ENCODE measurements around the gene PRM2.
A peak's percentile ranks its signal among the peaks of the same experiment; 100 is the strongest.

The PRM2 gene

DNA sequence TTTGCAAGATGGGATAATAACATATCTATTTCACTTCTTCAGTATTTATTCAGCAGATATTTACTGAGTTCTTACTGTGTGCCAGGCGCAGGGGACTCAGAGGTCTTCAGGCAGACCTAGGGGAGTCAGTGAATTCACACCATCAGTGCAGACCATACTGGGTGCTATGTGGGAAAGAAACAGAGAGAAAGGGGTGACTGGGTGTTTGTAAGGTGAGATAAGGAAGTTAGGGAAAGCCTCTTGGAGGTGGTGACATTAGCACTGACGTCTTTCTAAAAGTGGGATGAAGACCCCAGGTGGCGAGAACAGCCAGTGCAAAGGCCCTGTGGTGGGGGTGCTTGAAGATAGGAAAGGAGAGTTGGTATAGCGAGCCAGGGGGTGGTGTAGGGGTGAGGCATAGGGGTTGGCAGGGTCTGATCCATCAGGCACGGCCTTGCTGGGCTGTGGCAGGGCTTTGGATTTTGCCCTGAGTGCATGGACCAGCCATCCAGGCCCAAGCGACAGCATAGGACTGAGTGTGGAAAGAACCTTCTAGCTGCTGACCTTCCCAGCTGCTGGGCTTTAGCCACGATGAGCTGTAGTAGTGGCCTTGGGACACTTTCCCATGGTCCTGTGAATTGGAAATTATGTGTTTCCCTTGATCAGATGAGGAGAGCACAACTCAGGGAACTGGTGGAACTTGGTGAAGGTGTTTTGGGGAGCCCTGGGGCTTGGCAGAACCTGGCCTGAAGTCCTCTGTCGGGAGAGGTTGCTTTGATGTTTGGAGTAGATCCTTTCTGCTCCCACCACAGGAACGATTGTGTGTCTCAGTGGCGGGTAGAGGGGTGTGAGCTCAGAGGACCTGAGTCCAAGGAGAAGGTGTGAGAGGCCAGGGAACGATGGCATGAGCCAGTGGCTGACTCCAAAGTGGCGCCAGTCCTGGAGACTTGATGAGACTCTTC lies 16.4 kb downstream of the PRM2 start:
- no peak for DNase-seq

DNA sequence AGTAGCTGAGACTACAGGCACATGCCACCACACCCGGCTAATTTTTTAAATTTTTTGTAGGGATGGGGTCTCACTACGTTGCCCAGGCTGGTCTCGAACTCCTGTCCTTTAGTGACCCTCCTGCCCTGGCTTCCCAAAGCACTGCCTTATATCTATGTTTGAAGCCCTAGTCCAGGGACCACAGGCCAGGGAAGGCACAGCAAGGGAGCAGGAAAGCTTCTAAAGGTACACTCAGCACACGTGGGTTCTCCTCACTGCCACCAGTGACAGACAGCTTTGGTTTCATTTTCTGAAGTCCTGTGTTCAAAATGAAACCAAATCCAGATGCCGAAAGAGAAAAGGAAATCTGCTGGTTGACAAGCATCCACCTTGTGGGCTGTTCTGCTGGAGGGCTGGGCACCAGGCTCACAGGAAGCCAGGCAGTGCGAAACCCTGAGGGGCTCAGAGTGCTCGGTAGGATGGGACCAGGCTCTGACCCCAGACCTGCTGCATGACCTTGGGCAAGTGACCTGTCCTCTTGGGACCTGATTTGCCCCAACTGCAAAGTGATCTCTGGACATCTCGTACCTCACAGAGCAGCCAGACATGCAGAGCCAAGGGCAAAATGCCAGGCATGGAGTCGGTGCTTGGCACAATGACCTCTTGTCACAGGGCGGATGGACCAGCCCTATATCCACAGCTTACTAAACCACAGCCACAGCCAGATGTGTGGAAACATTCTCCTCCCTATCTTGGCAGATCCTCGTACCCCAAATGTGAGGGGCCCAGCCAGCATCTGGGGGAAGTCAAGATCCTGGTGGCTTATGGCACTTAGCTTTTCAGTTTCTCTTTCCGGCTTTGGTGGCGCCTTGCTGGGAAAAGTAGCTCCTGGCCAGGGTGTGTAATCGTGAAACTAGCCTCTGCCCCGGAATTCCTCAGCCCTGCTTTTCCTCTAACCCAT lies 17.5 kb downstream of the PRM2 start:
- DNase-seq: no peak

DNA sequence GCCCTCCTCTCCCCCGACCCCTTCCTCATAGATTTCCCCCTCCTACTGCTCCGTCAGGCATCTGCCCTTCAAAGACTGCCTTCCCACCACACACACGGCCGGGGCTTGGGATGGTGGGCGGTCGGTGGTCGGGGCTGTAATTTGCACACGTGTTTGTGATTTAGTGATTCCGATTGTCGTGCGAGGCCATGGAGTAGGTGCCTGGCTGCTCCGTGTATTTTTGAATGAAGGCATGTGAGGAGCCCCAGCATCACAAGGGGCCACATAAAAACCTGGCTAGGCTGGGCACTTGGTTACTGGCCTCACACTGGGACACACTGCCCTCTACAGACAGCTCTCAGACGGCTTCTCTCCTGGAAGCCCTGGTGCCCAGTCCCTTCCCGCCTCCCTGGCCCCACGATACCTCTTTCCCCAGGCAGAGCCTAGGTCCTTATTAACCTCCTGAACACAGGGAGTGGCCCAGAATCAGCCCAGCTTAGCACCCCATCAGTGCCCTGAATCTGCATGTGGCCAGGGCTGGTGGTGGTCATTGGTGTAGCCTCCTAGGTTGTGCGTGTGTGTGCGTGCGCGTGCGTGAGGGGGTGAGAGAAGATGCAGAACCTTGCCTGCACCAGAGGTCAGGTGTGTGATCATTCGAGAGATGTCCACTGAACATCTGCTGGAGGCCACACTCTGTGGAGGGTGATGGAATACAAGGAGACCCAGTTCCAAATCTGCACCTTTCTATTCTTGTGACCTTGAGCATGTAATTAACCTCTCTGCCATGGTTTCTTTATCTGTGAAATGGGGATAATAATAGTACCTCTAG lies 18.9 kb downstream of the PRM2 start:
- peak; percentile 81 for DNase-seq

DNA sequence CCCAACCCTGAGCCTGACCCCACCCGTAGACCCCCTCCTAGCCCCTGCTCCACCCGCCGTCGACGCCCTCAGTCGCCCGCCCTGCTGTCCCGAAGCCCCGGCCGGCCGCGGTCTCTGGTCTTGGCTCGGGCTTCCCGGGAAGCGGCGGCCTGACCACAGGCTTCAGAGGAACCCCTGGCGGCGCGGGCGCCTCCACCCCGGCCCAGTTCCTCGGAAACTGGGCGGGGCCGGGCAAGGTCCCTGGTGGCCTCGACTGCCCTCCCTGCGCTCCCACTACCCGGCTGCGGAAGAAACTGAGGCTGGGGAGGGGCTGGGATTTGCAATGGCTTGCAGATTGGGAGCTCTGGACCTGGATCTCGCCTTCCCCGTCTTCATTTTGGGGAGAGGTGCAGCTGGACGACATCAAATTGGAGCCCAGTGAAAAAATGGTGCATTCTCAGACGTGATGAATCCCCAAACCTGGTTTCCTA lies 19.6 kb downstream of the PRM2 start:
- DNase-seq: peak; percentile 41

DNA sequence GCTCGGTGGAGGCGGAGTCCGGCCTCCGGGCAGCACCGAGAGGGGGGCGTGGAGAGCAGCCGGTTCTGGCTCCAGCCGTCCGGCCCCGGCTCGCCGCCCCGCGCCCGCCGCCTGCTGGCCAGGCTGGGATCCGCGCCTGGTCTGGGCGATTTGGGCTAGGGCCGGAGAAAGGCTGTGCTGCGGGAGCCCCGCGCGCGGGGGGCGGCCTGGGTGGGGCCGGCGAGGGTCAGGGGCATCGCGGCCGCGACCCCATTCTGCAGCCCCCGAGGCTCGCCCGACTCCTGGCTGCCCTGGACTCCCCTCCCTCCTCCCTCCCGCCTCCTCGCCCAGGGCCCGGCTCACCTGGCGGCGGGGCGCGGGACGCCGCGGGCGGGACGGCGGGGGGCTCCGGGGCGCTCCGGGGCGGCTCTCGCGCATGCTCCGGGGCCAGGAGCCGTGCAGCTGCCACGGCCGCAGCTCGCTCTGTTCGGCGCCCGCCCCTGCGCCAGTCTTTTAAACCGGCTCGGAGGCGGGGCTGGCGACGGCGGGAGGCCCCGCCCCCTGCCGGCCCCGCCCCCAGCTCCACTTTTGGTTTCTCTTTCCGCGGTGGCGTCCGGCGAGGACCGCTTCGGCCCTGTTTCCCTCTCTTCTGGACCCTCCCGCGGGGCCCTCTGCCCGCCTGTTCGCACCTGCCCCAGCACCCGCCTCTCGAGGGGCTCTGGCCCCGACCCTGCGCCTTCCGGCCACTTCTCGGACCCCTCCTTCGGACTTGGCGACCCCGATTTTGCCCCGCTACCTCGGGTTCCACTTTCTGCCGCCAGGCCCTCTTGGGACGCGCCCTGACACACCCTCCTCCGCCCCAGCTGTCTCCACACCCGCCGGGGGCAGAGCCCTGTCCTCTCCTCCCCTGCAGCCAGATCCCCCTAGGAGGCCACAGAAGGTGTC lies 20.3 kb downstream of the PRM2 start, which contains the start of gene SOCS1:
Gene SOCS1, minus strand, starts transcription at position 468 of the 924 bp plus-strand sequence. CDS start 726 bp downstream, outside the sequence.
- peak; percentile 90 for DNase-seq

DNA sequence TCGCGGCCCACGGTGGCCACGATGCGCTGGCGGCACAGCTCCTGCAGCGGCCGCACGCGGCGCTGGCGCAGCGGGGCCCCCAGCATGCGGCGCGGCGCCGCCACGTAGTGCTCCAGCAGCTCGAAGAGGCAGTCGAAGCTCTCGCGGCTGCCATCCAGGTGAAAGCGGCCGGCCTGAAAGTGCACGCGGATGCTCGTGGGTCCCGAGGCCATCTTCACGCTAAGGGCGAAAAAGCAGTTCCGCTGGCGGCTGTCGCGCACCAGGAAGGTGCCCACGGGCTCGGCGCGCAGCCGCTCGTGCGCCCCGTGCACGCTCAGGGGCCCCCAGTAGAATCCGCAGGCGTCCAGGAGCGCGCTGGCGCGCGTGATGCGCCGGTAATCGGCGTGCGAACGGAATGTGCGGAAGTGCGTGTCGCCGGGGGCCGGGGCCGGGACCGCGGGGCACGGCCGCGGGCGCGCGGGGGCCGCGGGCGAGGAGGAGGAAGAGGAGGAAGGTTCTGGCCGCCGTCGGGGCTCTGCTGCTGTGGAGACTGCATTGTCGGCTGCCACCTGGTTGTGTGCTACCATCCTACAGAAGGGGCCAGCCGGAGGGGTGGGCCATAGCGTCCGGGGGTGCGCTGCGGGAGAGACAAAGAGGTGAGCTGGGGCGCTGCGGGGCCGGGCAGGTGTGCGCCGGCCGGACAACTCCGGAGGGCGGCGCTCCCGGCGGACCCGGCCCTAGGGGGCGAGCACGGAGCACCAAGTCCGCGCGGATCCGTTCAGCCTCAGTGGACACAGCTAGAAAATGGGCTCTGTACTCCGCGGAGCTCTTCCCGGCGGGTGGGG lies 21.2 kb downstream of the PRM2 start:
- peak; percentile 52 for DNase-seq

DNA sequence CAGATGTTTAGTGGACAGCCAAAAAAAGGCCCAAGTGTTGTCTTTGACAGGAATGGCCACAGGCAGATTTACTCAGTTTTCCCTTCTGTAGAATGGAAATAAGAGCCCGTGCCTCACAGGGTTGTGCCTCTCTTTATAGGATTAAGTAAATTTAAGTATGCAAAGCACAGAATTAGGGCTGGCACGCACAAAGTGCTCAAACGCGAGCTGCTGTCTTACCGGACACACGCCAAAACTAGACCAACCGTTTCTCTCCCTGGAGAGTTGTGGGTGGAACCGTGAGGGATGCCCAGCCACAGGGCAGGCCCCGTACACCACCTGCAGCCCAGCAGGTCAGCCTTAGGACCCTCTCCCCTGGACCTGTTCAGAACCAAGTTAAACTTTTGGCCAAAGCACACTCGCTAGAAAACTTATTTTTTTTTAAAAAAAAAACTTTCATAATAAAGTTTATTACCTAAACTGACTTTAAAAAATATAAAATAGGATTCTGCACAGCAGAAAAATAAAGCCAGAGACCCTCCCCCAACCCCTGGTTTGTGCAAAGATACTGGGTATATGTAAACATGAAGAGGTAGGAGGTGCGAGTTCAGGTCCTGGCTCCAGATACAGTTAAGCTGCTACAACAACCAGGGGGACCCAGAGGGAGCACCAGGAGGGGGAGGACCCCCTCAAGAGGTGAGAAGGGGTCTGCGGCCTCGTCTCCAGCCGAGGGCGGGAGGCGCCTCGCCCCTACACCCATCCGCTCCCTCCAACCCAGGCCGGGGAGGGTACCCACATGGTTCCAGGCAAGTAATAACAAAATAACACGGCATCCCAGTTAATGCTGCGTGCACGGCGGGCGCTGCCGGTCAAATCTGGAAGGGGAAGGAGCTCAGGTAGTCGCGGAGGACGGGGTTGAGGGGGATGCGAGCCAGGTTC lies 22.0 kb downstream of the PRM2 start:
- no peak for DNase-seq

DNA sequence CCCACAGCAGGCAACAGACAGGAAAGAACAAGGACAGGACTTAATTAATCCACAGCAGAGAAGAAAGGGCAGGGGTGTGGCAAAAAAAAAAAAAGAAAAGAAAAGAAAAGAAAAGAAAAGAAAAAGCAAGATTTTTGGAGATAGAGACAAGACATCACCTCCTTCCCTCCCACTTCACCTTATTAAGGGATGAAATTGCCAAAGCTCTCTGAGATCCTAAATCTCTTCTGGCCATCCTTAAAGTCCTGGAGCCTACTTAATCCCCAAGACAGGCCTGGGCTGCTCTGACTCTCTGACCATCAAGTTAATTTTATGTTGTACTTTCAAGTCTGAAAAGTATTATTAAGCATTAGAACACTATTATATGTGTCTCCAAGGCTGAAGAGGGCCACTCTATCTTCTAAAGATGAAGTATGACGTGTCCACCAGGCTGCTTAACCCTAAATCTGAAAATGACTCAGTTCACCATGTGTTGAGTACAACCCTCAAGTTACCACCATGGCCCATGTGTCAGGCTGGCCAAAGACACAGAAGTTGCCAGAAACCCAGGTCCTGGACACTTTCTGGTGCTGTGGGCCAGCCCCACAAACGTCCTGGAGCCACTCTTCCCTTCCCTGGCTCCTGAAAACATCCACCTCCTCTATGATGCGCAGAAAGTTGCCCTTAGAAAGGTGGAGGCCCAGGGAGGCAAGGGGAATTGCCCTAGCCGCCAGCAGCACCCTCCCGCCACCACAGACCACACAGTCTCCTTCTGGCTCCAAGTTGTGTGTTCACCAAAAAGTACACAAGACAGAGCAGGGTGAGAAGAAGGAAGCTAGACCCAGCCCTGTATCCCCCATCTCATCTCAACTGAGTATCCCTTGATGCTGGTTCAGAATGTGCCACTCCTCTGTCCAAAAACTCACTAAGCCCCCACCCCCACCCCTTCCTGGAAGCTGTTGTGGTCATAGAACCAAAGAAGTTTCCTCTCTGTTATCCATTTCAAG lies 23.0 kb downstream of the PRM2 start:
- DNase-seq: no peak

DNA sequence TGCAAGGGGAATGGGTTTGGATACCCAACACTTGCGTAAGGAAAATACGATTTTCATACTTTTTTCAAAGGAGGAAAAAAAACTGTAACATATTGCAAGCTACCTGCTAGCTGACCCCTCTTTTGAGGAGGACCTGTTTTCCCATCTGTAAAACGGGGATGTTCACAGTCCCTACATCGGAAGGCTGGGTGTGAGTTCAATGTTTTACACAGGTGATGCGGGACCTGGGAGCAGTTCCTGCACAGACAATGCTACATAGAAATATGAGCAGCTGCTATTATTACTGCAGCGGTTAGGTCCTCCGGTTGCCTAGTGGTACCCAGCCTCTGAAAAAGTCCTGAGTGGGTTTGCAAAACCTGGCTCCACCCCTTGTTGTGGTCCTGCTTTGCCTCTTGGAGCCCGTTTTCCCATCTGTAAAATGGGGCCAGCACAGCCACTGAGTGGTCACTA lies 23.8 kb downstream of the PRM2 start:
- no peak for DNase-seq

DNA sequence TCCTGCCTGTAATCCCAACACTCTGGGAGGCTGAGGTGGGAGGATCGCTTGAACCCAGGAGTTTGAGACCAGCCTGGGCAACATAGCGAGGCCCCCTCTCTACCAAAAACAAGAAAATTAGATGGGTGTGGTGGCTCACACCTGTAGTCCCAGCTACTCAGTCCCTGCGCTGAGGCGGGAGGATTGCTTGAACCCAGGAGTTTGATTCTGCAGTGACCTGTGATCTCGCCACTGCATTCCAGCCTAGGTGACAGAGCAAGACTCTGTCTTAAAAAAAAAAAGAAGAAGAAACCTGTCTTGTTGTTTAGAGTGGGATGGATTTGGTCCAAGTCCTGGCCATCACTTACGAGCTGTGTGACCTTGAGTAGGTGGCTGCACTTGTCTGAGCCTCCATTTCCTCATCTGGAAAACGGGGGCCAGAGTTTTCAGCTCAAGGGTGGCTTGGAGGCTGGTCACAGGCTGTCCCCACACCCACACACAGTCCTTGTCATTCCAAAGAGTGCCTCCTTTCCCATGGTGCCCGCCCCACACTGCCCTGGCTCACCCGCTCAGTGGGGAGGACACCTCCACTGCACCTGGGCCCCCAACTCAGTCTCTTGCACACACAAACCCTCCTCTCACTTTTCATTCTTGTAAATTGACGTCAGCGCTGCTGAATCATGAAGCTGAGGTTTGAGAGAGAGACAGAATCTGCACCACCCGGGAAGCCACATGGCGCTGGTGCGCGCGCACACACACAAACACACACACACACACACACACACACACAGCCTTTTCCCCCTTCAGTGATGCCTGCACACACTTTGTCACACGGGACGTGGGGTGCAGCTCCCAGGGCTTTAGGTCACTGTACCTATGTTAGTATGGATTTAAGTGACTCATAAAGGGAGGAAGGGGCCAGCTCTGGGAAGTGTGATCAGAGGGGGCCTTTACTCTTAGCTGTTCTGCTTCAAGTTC lies 24.5 kb downstream of the PRM2 start:
- peak; percentile 83 for DNase-seq

DNA sequence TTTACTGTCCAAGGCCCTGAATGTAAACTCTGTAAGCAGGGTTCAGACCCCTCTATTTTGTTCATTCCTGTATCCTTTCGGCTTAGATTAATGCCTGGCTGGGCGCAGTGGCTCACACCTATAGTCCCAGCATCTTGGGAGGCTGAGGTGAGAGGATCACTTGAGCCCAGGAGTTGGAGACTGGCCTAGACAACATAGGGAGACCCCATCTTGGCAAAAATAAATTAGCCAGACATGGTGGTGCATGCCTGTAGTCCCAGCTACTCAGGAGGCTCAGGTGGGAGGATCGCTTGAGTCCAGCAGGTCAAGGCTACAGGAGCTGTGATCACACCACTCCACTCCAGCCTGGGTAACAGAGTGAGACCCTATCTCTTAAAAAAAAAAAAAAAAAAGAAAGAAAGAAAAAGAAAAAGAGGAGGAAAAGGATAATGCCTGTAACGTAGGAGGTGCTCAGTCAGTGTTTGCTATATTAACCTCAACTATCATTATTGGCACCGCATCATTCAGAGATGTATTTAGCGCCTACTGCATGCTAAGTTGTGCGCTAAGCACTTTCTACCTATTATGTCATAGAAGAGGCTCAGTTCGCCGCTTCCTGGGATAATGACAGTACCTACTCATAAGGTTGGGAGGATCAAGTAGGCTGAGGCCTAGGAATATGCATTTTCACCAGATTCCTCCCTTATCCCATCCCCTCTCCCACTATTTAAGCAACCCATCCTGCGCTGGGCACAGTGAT lies 25.3 kb downstream of the PRM2 start:
- DNase-seq: no peak

DNA sequence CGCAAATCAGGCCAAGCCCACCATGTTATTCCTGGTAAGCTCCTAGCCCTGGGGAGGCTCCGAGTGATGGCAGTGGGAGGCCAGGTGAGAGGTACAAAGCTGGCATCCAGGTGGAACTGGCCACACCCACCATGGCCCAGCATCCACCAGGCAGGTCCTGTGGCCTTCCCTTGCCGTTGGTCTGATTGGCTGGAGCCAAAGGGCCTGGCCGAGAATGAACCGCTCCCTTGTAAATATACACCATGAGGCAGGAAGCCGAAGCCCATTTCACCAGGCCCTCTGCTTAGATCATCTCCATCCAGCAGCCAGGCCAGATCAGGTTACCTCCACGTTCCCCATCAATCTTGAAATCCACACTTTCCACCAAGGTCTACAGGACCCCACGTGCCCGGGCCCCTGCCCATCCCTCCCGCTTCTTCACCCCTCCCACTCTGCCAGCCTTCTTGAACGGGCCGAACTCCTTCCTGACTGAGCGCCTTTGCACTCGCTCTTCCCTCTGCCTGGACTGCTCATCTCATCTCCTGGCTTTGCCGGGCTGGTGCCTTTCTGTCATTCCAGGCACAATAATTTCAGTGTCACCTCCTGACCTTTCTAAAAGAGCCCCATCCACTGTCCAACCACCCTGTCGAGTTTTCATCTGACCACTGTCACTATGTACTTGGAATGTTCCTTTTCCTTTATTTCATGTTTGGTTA lies 26.0 kb downstream of the PRM2 start:
- no peak for DNase-seq

DNA sequence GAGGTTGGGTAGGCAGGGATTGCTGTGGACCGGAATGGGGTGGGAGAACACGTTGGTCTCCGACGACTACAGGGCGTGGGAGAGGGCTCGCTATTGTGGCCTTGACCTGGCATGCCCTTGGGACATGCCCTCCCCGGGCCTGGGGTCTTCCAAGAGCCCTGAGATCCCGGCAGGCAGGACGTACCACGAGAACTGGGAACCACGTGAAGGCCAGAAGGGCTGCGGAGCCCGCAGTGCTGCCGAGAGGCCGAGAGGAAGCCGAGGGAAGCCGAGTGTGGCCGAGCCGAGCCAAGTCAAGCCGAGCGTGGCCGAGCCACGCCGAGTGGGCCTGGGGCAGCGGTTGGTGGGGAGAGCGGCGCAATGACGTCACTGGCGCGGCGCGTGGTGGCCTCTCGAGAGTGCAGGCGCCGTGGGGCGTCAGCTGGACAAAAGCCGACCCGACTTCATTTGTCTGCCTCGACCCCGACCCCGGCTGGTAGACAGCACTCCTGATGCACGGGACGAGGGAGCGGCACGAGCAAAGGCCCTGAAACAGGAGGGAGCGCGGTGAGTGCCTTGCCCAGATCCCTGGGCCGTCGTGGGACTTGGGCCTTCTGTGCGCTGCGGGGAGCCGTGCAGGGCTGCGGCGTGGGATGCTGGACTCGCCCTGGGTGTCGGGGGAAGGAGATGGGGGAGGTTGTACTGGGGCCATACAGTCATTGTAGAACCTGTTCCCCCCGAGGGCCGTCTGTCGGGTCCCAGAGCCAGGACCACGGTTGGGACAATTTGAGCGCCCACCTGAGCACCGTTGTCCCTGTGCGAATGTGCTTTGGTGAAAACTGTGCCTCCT lies 26.8 kb downstream of the PRM2 start:
- no peak for DNase-seq

DNA sequence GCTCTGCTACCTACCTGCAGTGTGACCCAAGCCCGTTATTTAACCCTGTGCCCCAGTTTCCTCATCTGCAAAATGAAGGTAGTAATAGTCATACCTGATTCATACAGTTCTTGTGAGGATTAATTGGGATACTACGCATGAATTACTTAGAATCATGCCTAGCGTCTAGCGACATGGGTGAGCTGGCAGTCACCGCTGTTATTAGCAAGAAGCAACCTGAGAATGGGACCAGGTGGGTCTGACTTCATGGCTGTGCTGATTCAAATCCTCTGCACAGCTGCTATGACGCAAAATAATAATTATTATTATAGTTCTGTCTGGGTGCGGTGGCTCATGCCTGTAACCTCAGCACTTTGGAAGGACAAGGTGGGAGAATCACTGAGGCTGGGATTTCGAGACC lies 28.1 kb downstream of the PRM2 start:
- no peak for DNase-seq

Data from fibroblast of skin of abdomen (primary cell).